ENCODE measurements around the gene MKI67.
"Not testable (repeated sequence)": the region's sequence is repeated elsewhere in the genome, so short reads cannot be mapped to it uniquely, and the experiment has no call there.

Gene MKI67

GRCh38 chr10:128150561-128150960 lies 24.3 kb upstream of the MKI67 start:
- in situ Hi-C loops (cut with MboI; ENCODE audit: low sequenced_read_pairs), result no loop called here

- in situ Hi-C loops (cut with MboI; ENCODE audit: low sequenced_read_pairs), result no loop called here
Observed at GRCh38 chr10:128150045-128150493, 23.8 kb upstream of the MKI67 start.

- in situ Hi-C loops (cut with MboI; ENCODE audit: low sequenced_read_pairs), result no loop called here
Observed at GRCh38 chr10:128149267-128150014, 23.2 kb upstream of the MKI67 start.

- in situ Hi-C loops (cut with MboI; ENCODE audit: low sequenced_read_pairs), result no loop called here
Observed at GRCh38 chr10:128147669-128148068, 21.4 kb upstream of the MKI67 start.

GRCh38 chr10:128147064-128147463 lies 20.8 kb upstream of the MKI67 start:
- in situ Hi-C loops (cut with MboI; ENCODE audit: low sequenced_read_pairs), result no loop called here

- in situ Hi-C loops (cut with MboI; ENCODE audit: low sequenced_read_pairs), result no loop called here
Observed at GRCh38 chr10:128144547-128144946, 18.3 kb upstream of the MKI67 start.

- in situ Hi-C loops (cut with MboI; ENCODE audit: low sequenced_read_pairs), result no loop called here
Observed at GRCh38 chr10:128143531-128143930, 17.3 kb upstream of the MKI67 start.

GRCh38 chr10:128140425-128140824 lies 14.2 kb upstream of the MKI67 start:
- in situ Hi-C loops (cut with MboI; ENCODE audit: low sequenced_read_pairs), result no loop called here

- in situ Hi-C loops (cut with MboI; ENCODE audit: low sequenced_read_pairs), result not testable (repeated sequence)
Observed at GRCh38 chr10:128138429-128138828, 12.2 kb upstream of the MKI67 start.

- in situ Hi-C loops (cut with MboI; ENCODE audit: low sequenced_read_pairs), result no loop called here
Observed at GRCh38 chr10:128137877-128138276, 11.7 kb upstream of the MKI67 start.

- in situ Hi-C loops (cut with MboI; ENCODE audit: low sequenced_read_pairs), result no loop called here
Observed at GRCh38 chr10:128130051-128130450, 3.8 kb upstream of the MKI67 start.

GRCh38 chr10:128128582-128128981 lies 2.4 kb upstream of the MKI67 start:
- in situ Hi-C loops (cut with MboI; ENCODE audit: low sequenced_read_pairs), result no loop called here

GRCh38 chr10:128125416-128125943 lies 743 bp downstream of the MKI67 start:
- in situ Hi-C loops (cut with MboI; ENCODE audit: low sequenced_read_pairs), result no loop called here

- in situ Hi-C loops (cut with MboI; ENCODE audit: low sequenced_read_pairs), result no loop called here
Observed at GRCh38 chr10:128124813-128125403, 1.3 kb downstream of the MKI67 start.

GRCh38 chr10:128123846-128124245 lies 2.4 kb downstream of the MKI67 start:
- in situ Hi-C loops (cut with MboI; ENCODE audit: low sequenced_read_pairs), result no loop called here

GRCh38 chr10:128122931-128123330 lies 3.3 kb downstream of the MKI67 start:
- in situ Hi-C loops (cut with MboI; ENCODE audit: low sequenced_read_pairs), result no loop called here

- in situ Hi-C loops (cut with MboI; ENCODE audit: low sequenced_read_pairs), result no loop called here
Observed at GRCh38 chr10:128121750-128122412, 4.3 kb downstream of the MKI67 start.

- in situ Hi-C loops (cut with MboI; ENCODE audit: low sequenced_read_pairs), result no loop called here
Observed at GRCh38 chr10:128116851-128117615, 9.2 kb downstream of the MKI67 start.

- in situ Hi-C loops (cut with MboI; ENCODE audit: low sequenced_read_pairs), result no loop called here
Observed at GRCh38 chr10:128116187-128116586, 10.0 kb downstream of the MKI67 start.

GRCh38 chr10:128115356-128115755 lies 10.9 kb downstream of the MKI67 start:
- in situ Hi-C loops (cut with MboI; ENCODE audit: low sequenced_read_pairs), result no loop called here

- in situ Hi-C loops (cut with MboI; ENCODE audit: low sequenced_read_pairs), result no loop called here
Observed at GRCh38 chr10:128114901-128115300, 11.3 kb downstream of the MKI67 start.
